ENCODE measurements around the gene TIAM2. TPM values are rescaled to one million over a fixed set of nuclear protein-coding genes. Genes with fewer than 3 reads are reported as not detected.

Gene TIAM2
- total and polyA plus RNA-seq, 2 experiments from 2014 or later: 14.2 to 24.4 TPM

DNA sequence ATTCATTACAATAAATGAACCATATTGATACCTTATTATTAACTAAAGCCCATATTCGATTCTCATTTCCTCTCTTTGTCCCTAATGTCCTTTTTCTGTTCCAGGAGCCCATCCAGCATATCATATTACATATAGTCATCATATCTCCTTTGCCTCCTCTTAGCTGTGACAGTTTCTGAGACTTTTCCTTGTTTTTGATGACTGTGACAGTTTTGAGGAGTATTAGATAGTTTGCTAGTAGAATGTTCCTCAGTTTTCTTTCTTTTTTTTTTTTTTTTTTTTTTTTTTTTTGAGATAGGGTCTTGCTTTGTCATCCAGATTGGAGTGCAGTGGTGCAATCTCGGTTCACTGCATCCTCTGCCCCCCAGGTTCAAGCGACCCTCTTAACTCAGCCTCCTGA is 61.6 kb downstream of the TIAM2 start:
- Histone ChIP-seq H2AFZ (no peak overlapping the region), H3K27ac (ENCODE audit: low read depth) (no peak overlapping the region), H3K4me1 (ENCODE audit: insufficient read depth) (no peaks in the 10 kb centered on the region), H3K4me2 (no peak overlapping the region), H3F3A (replicated peaks; ENCODE audit: low read depth) (no peaks in the 10 kb centered on the region), H3K36me3 (ENCODE audit: insufficient read depth) (no peaks in the 10 kb centered on the region), H3K9me2 (ENCODE audit: insufficient read depth) (no peaks in the 10 kb centered on the region), H3K4me3 (no peak overlapping the region), H3K27me3 (ENCODE audit: insufficient read depth) (no peaks in the 10 kb centered on the region), H4K20me1 (replicated peaks; ENCODE audit: insufficient read depth) (no peaks in the 10 kb centered on the region), H3K79me2 (replicated peaks; ENCODE audit: insufficient read depth) (peaks cover 4% of the 10 kb centered on the region)
- H3K27me3 Mint-ChIP-seq (ENCODE audit: insufficient read depth, low read depth, poor library complexity): no peaks in the 10 kb centered on the region
- H3K27ac Mint-ChIP-seq: no peak overlapping the region
- no peaks in the 10 kb centered on the region for H3K9me3 Mint-ChIP-seq
- no peak for DNase-seq (ENCODE audit: low spot score)
- H3K4me3 Mint-ChIP-seq: no peak overlapping the region
- no peak for ATAC-seq
- TF ChIP-seq EZH2 (IDR thresholded peaks at IDR 0.05; ENCODE audit: low read depth, unreplicated experiment) (no peak), STAT1 (IDR thresholded peaks at IDR 0.05; ENCODE audit: unreplicated experiment) (no peak), CREB1 (CRISPR knock-in tag; IDR thresholded peaks at IDR 0.05; ENCODE audit: low read depth) (no peak), ZNF114 (CRISPR knock-in tag; IDR thresholded peaks at IDR 0.05) (no peak), JUNB (IDR thresholded peaks at IDR 0.05; ENCODE audit: unreplicated experiment) (no peak)
- TF ChIP-seq, protein P1, sequence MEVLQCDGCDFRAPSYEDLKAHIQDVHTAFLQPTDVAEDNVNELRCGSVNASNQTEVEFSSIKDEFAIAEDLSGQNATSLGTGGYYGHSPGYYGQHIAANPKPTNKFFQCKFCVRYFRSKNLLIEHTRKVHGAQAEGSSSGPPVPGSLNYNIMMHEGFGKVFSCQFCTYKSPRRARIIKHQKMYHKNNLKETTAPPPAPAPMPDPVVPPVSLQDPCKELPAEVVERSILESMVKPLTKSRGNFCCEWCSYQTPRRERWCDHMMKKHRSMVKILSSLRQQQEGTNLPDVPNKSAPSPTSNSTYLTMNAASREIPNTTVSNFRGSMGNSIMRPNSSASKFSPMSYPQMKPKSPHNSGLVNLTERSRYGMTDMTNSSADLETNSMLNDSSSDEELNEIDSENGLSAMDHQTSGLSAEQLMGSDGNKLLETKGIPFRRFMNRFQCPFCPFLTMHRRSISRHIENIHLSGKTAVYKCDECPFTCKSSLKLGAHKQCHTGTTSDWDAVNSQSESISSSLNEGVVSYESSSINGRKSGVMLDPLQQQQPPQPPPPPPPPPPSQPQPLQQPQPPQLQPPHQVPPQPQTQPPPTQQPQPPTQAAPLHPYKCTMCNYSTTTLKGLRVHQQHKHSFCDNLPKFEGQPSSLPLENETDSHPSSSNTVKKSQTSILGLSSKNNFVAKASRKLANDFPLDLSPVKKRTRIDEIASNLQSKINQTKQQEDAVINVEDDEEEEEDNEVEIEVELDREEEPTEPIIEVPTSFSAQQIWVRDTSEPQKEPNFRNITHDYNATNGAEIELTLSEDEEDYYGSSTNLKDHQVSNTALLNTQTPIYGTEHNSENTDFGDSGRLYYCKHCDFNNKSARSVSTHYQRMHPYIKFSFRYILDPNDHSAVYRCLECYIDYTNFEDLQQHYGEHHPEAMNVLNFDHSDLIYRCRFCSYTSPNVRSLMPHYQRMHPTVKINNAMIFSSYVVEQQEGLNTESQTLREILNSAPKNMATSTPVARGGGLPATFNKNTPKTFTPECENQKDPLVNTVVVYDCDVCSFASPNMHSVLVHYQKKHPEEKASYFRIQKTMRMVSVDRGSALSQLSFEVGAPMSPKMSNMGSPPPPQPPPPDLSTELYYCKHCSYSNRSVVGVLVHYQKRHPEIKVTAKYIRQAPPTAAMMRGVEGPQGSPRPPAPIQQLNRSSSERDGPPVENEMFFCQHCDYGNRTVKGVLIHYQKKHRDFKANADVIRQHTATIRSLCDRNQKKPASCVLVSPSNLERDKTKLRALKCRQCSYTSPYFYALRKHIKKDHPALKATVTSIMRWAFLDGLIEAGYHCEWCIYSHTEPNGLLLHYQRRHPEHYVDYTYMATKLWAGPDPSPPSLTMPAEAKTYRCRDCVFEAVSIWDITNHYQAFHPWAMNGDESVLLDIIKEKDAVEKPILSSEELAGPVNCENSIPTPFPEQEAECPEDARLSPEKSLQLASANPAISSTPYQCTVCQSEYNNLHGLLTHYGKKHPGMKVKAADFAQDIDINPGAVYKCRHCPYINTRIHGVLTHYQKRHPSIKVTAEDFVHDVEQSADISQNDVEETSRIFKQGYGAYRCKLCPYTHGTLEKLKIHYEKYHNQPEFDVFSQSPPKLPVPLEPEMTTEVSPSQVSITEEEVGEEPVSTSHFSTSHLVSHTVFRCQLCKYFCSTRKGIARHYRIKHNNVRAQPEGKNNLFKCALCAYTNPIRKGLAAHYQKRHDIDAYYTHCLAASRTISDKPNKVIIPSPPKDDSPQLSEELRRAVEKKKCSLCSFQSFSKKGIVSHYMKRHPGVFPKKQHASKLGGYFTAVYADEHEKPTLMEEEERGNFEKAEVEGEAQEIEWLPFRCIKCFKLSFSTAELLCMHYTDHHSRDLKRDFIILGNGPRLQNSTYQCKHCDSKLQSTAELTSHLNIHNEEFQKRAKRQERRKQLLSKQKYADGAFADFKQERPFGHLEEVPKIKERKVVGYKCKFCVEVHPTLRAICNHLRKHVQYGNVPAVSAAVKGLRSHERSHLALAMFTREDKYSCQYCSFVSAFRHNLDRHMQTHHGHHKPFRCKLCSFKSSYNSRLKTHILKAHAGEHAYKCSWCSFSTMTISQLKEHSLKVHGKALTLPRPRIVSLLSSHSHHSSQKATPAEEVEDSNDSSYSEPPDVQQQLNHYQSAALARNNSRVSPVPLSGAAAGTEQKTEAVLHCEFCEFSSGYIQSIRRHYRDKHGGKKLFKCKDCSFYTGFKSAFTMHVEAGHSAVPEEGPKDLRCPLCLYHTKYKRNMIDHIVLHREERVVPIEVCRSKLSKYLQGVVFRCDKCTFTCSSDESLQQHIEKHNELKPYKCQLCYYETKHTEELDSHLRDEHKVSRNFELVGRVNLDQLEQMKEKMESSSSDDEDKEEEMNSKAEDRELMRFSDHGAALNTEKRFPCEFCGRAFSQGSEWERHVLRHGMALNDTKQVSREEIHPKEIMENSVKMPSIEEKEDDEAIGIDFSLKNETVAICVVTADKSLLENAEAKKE (CRISPR knock-in tag; IDR thresholded peaks at IDR 0.05): no peak
- no peaks in the 10 kb centered on the region for H3K36me3 Mint-ChIP-seq (ENCODE audit: low read depth)
- H3K4me1 Mint-ChIP-seq: no peaks in the 10 kb centered on the region

DNA sequence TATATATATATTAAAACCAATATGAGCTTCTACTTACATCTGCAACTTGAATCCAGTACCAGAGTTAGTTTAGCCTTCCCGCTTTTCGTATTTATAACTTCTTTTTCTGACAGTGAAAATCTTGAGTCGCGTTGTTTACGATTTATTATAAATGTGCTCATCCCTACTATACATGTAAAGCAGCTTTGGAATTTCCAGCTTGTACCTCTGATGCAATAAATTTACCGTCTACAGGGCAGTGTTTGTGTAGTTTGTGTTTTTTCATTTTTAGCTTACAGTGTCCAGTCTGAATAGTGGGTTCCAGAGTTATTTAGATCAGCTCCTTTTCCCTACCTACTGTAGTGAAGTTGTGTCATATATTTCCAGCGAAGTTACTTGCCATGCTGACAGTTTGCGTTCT is 66.3 kb downstream of the TIAM2 start:
- Histone ChIP-seq H2AFZ (no peak overlapping the region), H3K27me3 (ENCODE audit: insufficient read depth) (no peaks in the 10 kb centered on the region), H3K36me3 (ENCODE audit: insufficient read depth) (no peaks in the 10 kb centered on the region), H3K4me1 (ENCODE audit: insufficient read depth) (peaks cover 3% of the 10 kb centered on the region; the same call in 1 of the 2 replicates), H3K4me3 (no peak overlapping the region), H3K4me2 (no peak overlapping the region), H4K20me1 (replicated peaks; ENCODE audit: insufficient read depth) (no peaks in the 10 kb centered on the region), H3F3A (replicated peaks; ENCODE audit: low read depth) (0 out of 2 replicates have a peak, but pooled peaks cover 4% of the 10 kb centered on the region), H3K79me2 (replicated peaks; ENCODE audit: insufficient read depth) (peaks cover 15% of the 10 kb centered on the region), H3K27ac (ENCODE audit: low read depth) (no peak overlapping the region), H3K9me2 (ENCODE audit: insufficient read depth) (no peaks in the 10 kb centered on the region)
- peaks cover 3% of the 10 kb centered on the region for H3K27me3 Mint-ChIP-seq (ENCODE audit: insufficient read depth, low read depth, poor library complexity)
- no peaks in the 10 kb centered on the region for H3K36me3 Mint-ChIP-seq (ENCODE audit: low read depth)
- no peak overlapping the region for H3K4me3 Mint-ChIP-seq
- no peak for ATAC-seq
- H3K9me3 Mint-ChIP-seq: no peaks in the 10 kb centered on the region
- DNase-seq (ENCODE audit: low spot score): no peak
- peaks cover 11% of the 10 kb centered on the region for H3K4me1 Mint-ChIP-seq
- no peak overlapping the region for H3K27ac Mint-ChIP-seq
- TF ChIP-seq, protein P2, sequence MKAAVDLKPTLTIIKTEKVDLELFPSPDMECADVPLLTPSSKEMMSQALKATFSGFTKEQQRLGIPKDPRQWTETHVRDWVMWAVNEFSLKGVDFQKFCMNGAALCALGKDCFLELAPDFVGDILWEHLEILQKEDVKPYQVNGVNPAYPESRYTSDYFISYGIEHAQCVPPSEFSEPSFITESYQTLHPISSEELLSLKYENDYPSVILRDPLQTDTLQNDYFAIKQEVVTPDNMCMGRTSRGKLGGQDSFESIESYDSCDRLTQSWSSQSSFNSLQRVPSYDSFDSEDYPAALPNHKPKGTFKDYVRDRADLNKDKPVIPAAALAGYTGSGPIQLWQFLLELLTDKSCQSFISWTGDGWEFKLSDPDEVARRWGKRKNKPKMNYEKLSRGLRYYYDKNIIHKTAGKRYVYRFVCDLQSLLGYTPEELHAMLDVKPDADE (IDR thresholded peaks at IDR 0.05): no peak
- TF ChIP-seq, protein P3, sequence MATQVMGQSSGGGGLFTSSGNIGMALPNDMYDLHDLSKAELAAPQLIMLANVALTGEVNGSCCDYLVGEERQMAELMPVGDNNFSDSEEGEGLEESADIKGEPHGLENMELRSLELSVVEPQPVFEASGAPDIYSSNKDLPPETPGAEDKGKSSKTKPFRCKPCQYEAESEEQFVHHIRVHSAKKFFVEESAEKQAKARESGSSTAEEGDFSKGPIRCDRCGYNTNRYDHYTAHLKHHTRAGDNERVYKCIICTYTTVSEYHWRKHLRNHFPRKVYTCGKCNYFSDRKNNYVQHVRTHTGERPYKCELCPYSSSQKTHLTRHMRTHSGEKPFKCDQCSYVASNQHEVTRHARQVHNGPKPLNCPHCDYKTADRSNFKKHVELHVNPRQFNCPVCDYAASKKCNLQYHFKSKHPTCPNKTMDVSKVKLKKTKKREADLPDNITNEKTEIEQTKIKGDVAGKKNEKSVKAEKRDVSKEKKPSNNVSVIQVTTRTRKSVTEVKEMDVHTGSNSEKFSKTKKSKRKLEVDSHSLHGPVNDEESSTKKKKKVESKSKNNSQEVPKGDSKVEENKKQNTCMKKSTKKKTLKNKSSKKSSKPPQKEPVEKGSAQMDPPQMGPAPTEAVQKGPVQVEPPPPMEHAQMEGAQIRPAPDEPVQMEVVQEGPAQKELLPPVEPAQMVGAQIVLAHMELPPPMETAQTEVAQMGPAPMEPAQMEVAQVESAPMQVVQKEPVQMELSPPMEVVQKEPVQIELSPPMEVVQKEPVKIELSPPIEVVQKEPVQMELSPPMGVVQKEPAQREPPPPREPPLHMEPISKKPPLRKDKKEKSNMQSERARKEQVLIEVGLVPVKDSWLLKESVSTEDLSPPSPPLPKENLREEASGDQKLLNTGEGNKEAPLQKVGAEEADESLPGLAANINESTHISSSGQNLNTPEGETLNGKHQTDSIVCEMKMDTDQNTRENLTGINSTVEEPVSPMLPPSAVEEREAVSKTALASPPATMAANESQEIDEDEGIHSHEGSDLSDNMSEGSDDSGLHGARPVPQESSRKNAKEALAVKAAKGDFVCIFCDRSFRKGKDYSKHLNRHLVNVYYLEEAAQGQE (IDR thresholded peaks at IDR 0.05; ENCODE audit: unreplicated experiment): no peak
- TF ChIP-seq STAT1 (IDR thresholded peaks at IDR 0.05; ENCODE audit: unreplicated experiment) (no peak), ZNF331 (CRISPR knock-in tag; IDR thresholded peaks at IDR 0.05; ENCODE audit: low read depth) (no peak)
- TF ChIP-seq, protein P4, sequence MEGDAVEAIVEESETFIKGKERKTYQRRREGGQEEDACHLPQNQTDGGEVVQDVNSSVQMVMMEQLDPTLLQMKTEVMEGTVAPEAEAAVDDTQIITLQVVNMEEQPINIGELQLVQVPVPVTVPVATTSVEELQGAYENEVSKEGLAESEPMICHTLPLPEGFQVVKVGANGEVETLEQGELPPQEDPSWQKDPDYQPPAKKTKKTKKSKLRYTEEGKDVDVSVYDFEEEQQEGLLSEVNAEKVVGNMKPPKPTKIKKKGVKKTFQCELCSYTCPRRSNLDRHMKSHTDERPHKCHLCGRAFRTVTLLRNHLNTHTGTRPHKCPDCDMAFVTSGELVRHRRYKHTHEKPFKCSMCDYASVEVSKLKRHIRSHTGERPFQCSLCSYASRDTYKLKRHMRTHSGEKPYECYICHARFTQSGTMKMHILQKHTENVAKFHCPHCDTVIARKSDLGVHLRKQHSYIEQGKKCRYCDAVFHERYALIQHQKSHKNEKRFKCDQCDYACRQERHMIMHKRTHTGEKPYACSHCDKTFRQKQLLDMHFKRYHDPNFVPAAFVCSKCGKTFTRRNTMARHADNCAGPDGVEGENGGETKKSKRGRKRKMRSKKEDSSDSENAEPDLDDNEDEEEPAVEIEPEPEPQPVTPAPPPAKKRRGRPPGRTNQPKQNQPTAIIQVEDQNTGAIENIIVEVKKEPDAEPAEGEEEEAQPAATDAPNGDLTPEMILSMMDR (conservative IDR thresholded peaks at IDR 0.05; ENCODE audit: low read depth in 2 of 2): no peak
